Activated CD4-positive, alpha-beta T cell treated with anti-CD3 and anti-CD28 coated beads, Interleukin-2, Interleukin-4, amounts not matched to agents 100 ng/mL and 50 ng/mL, durations not matched to agents 16 hours and 8 hours (primary cell): ENCODE results near the gene ADD1.
"Not testable (repeated sequence)": the region's sequence is repeated elsewhere in the genome, so short reads cannot be mapped to it uniquely, and the experiment has no call there.

Source experiments
- DNase-seq: peaks from one replicate; pipeline ENCODE4 v3.0.0-alpha.2; 2020; ENCODE audit warnings: low spot score

Gene ADD1

DNA sequence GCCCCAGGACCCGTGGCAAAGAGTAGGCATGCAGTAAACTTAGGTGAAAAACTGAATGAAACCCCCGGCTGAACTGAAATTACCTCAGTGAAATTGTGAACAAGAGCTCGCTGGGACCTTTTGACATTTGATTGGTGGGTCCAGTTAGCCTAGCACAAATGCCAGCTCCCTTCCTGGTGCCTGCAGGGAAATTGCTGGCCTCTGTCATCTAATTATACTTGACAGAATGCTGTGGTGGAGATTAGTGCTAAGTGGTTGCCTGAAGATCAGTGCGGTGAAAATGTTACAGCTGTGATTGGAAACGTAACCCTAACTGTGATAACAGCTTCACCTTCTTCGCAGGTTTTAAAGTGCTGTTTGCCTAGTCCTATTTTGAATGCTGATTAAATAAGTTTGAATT lies 43.0 kb downstream of the ADD1 start:
- no peak for DNase-seq

DNA sequence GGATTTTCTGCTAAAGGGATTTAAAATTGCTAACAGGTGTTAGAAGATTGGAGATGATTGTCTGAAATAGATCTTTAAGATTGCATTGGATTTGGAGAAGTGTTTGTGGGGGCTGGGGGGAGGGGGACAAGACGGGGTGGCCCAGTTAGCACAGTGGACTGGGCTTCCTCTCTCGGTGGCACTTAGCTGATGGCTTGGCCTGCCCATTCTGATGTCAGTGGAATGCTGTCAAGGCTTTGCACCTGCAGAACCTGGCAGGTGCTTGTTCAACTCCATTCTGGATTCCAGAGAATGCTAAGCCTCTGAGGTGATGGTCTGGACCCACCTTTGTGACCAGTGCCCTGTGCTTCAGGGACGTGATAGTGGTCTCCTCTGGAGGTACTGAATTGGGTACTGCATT lies 43.7 kb downstream of the ADD1 start:
- DNase-seq: no peak

DNA sequence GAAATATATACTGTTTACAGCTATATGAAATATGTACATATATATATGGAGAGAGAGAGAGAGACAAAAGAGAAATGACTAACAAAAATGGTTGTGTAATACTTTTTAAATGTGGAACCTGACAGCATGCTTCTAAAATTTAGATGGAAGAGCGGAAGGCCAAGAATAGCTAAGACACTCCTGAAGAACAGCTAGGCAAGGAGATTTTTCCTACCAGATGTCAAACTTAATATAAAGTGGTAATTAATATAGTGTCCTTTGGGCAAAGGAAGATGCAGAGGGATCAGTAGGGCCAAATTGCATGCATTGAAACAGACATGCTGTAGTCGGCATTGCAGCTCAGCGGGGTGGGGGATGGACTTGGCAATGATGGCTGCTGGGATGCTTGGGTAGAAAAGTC lies 45.2 kb downstream of the ADD1 start:
- DNase-seq: no peak

DNA sequence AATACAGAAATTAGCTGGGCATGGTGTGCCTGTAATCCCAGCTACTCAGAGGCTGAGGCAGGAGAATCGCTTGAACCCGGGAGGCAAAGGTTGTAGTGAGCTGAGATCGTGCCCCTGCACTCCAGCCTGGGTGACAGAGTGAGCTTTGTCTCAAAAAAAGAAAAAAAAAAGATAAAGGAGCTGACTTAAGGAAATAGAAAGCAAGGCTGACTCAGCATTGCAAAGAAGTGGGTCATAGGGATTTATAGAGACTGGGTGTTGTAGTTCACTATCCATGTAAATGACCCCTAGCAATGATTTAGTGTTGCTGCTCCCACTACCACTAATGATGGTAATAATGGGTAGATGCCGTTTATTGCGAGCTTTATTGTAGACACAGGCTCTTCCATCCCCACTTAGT lies 47.6 kb downstream of the ADD1 start:
- DNase-seq: no peak

DNA sequence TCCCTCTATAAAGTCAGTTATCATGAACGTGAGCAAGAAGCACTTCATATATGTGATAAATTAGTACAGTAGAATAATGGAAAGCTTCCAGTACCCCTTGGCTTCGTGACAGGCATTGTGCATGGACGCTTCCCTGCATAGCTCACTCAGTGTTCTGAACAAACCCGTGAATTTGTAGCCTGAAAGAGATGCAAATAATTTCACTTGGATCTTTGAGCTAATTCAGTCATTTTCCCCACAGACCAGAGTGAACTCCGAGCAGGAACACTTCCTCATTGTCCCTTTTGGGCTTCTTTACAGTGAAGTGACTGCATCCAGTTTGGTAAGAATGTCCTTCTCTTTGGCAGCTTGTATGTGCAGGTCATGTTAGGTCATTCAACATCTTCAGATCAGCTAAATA lies 50.1 kb downstream of the ADD1 start:
- no peak for DNase-seq

DNA sequence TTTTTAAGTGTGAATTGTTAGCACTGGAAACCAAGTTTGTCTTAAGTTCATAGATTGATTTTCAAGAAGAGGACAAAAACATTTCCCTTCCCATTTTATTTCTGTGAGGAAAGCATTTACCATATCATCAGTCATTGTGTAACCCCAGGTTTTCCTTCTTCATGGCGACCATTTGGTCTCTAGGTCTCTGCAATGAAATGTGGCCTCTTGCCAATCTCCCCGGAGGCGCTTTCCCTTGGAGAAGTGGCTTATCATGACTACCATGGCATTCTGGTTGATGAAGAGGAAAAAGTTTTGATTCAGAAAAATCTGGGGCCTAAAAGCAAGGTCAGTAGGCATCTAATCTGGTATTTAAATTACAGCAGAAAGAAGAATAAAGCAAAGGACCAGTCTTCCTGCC lies 54.4 kb downstream of the ADD1 start:
- no peak for DNase-seq

DNA sequence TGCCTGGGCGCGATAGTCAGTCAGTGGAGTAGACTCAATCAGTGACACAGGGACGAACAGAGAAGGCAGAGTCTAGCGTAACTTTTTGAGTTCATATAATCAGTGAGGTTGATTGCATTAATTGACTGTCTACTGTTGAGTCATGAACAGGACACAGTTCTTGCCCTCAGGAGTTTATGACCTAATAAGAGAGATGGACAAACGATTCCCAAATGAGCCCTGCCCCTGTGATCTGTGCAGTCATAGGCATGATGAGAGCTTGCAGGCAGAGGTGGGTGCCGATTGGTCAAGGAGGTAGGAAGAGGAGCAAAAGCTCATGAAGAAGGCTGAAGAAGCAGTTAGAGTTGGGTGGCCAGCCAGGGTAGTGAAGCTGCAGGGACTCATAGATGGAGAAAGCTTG lies 57.1 kb downstream of the ADD1 start:
- no peak for DNase-seq

DNA sequence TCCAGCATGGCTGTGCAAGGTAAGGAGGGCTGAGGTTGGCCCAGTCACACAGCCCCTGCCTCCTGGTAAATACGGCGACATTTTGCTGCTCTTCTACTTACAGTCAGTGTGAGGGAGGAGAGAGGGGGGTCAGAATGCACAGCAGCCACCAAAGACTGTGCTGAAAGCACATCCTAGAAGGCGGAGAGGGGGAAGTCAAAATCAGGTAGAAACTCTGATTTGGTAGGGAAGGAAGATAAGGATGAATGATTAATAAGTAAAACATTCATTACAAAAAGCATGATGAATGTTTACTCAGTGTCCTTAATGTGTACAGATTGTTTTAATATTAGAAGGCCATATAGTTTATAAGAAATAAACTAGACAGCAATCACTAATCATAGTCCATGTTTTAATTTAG lies 57.5 kb downstream of the ADD1 start:
- no peak for DNase-seq

DNA sequence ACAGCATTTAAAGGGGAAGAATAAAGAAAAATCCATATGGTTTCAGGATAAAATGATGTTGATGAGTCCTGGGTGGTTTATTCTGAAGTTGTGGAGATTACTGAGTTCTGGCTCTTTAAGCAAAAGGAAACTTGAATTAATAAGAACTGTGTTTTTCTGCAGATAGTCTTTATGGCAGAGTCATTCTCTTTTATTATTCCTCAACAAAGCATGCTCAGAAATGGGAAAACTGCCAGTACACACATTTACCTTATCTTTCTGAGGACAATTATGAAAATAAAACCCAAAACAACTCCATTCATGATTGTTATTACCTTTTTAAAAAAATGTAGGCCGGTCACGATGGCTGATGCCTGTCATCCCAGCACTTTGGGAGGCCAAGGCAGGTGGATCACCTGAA lies 58.5 kb downstream of the ADD1 start:
- no peak for DNase-seq

DNA sequence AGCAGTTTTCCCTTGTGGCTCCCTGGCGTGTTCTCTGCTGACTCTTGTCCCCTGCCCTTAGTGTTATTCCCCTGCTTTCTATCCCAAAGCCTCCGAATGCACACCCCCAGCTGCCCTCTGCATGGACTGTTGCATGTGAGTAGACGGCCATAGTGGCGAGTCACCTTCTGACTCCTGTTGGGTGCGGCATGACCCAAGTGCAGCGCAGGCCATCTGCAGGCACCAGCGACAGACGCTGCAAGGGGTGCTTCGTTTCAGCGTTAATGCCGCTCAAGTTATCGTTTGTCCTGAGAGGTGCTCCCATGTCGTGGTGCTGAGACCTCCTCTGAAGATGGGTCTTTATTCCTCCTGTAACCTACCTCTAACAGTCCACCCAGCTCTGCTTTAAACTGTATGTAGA lies 61.9 kb downstream of the ADD1 start:
- no peak for DNase-seq

DNA sequence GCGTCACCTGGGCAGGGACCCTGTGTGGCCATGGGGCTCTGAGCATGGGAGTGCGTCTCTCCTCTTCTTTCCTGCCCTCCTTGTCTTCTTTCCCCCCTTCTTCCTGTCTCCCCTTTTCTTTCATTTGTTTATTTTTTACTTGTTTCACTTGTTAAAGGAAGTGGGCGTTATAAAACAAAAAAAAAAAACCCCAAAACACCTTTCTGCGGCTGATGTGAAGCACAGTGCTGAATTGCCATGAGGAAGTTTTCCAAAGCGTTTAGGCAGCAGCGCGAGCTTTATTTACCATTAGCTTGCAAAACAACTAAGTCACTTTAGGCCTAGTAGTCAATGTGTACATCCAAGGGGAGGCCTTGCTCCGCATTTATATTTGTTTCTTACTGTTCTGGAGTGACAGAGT lies 62.6 kb downstream of the ADD1 start:
- DNase-seq: no peak

DNA sequence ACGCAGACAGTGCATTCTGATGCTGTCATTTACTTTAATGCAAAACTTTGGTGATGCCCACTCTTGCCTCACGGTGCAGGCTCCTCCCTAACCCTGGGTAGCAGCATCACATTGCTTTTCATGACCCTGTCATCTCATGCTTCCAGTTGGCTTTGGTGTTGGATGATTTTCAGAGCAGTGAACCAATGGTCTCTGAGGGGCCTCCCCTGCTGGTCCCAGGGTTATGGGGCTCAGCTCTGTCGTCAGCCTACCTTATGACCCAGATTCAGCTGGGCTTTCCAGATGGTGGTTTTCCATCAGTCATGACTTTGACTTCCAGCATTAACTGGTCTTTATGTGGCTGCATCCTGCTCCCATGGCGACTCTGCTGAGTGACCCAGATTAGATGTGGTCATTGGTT lies 63.6 kb downstream of the ADD1 start:
- no peak for DNase-seq

DNA sequence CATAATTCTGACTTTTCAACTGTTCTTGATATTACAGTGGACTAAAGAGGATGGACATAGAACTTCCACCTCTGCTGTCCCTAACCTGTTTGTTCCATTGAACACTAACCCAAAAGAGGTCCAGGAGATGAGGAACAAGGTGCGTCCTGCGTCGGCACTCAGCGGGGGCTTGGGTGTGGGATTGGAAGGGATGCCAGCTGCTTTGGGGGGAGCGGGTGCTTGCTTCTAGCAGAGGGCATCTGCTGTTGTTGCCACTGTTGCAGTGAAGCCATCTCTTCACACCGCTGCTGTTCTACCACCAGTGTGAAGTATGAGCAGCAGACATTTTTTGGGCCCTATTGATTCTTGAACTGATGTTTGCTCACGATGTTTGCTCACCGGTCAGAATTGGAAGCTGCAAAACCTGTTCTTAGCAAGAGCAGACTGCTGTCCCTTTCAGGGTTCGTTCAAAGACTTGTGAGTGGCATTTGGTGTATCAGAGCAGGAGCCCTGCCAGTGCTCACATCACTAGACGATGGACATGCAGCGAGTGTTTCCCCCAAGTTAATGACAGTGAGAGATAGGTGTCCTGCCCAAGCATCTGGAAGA lies 64.2 kb downstream of the ADD1 start:
- no peak for DNase-seq

DNA sequence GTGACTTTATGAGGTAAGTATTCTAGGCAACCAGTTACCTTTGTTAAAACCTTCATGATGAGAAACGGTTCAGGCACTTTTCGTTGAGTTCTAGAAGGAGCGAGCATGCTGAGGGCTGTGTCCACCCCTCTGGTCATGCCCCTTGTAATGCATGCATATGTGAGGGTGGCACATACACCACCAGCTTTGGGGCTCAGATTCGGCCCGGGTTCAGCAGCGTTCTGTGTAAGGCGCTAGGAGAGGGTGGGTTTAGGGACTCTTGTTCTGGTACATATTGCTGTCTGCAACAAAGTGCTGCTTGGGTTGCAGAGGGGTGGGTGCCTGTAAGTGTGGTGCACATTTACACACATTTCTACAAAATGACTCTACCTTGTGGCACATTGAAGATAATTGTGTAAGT lies 65.0 kb downstream of the ADD1 start:
- DNase-seq: no peak

DNA sequence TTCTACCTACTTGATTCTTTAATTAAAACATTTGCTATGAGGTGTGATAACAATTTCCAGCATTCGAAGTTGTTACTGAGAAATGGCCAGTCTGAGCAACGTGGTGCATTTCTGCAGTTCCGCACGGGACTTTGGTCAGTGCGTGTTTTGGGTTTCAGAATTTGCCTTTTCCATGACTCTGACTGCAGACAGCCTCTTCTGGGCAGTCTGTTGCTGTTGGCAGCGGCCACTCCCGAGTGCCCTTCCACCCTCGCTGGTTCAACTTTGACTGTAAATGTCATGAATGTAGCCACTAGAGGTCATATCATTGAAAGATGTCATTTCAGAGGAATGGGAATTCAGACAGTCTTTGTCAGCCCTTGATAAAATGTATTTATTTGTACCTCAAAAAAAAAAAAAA lies 65.9 kb downstream of the ADD1 start:
- no peak for DNase-seq

DNA sequence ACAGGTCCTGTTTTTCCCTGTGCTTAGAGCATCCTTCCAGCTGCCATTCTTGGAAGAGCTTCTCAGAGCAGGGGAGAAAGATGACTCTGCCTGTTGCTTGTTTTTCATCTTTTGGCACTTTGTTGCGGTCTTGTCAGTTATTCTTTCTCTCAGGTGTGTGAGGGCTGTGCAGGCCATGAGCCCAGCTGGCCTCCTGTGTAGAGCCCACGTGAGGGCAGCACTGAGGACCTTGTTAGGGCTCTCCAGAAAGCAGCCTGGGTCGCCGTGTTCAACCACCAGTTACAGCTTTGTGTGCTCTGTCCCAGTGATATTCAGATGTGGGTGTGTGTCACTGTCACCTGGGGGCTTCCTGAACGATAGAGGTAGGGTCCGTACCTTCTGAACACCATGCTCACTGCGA lies 66.8 kb downstream of the ADD1 start:
- DNase-seq: no peak

DNA sequence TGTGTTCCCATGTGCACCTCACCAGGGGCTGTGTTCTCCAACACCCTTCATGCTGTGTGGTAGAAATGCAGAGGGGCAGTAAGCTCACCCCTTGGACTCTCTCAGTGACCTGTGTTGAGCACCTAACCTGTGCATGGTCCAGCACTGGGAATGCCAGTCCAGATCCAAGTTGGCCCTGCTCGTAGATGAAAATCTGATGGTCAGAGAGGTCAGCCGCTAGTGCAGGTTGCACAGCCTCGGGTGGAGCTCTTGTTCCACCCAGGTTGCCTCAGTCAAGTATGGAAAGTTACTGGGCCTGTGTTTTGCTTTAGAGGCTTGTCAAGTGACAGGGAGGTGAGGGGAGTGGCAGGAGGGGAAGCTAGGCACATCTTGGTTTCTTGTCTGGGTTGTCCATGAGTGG lies 68.2 kb downstream of the ADD1 start:
- DNase-seq: no peak

DNA sequence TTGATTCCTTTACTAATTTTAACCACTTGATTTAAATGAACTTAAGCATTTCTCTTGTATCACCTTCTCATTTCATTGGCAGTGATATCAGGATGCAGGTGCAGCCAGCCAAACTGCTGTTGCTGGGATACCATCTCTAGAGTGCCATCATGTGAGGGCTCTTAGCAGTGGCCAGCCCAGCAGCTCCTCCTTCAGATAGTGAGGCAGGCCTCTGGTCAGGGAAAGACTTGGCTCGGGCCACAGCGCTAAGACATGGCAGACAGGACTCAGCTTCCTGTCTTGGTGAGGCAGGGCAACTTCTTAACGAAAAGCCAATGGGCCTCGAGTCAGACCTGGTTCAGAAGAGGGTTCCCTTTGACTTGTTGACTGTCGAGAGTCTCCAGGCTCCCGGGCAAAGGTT lies 69.5 kb downstream of the ADD1 start:
- DNase-seq: no peak

DNA sequence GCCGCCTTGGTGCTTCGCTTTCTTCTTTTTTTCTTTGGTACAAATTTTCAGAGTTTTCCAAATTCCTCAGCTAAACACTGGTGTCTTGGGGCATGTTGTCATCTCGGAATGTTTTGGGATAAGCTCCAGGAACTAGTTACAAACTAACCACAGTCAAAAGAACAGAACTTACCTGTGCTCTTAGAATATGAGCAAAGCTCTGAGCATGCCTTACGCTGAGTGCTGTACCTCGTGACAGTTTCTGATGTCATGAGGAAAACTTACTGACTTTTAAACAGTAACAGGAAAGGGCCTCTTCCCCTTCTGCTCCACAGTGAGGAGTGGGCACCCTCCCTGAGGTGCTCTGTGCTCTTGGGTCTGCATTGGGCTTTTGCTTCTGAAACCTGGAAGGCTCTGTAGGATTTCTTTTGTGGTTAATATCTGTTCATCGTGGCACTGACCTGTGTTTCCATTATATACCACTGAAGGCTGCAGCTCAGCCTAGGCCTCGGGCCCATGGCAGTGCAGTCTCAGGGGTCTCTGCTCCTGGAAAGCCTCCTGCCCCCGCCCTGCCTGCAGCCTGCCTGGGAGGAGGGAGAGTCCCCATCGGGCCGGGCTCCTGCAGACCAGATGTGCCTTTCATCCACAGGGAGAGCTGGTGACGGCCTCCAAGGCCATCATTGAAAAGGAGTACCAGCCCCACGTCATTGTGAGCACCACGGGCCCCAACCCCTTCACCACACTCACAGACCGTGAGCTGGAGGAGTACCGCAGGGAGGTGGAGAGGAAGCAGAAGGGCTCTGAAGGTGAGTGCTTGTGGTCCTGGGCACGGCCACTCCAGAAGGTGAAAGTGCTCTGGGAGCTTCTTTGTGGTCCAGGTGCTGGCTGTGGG lies 70.8 kb downstream of the ADD1 start:
- DNase-seq: no peak

DNA sequence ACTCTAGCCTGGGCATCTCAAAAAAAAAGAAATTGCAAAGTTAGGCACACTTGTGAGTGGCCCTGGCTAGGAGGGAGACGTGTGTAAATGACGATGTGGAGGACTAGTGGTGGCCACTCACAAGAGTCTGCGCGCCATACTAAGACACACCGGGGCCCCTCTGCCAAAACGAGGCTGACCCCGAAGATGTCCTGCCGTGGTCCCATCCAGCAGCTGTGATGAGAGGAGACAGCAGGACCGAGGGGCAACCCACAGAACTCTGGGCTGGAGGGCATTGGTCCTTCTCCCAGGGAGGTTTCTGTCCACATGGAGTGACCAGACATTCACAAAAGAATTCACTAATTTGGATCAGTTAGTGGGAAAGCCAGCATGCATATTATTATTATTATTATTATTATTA lies 72.1 kb downstream of the ADD1 start:
- DNase-seq: no peak

DNA sequence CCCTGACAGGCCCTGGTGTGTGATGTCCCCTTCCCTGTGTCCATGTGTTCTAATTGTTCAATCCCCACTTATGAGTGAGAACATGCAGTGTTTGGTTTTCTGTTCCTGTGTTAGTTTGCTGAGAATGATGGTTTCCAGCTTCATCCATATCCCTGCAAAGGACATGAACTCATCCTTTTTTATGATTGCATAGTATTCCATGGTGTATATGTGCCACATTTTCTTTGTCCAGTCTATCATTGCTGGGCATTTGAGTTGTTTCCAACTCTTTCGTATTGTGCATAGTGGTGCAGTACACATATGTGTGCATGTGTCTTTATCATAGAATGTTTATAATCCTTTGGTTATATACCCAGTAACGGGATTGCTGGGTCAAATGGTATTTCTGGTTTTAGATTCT lies 73.1 kb downstream of the ADD1 start:
- DNase-seq: not testable (repeated sequence)

DNA sequence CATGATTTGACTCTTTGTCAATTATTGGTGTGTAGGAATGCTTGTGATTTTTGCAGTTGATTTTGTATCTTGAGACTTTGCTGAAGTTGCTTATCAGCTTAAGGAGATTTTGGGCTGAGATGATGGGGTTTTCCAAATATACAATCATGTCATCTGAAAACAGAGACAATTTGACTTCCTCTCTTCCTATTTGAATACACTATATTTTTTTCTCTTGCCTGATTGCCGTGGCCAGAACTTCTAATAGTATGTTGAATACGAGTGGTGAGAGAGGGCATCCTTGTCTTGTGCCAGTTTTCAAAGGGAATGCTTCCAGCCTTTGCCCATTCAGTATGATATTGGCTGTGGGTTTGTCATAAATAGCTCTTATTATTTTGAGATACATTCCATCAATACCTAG lies 74.7 kb downstream of the ADD1 start:
- not testable (repeated sequence) for DNase-seq

DNA sequence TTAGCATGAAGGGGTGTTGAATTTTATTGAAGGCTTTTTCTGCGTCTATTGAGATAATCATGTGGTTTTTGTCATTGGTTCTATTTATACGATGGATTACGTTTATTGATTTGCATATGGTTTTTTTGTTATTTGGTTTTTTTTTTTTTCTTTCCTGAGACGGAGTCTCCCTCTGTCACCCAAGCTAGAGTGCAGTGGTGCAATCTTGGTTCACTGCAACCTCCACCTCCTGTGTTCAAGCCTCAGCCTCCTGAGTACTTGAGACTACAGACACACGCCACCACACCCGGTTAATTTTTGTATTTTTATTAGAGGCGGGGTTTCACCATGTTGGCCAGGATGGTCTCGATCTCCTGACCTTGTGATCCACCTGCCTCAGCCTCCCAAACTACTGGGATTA lies 75.1 kb downstream of the ADD1 start:
- not testable (repeated sequence) for DNase-seq
